Testis (tissue), 3 donors: ENCODE measurements around the gene CCNYL1. TPM values are rescaled to one million over a fixed set of nuclear protein-coding genes. Genes with fewer than 3 reads are reported as not detected.

ENCODE experiments used
- DNase-seq: peaks from one replicate; pipeline ENCODE4 v3.0.0-alpha.2; 2019
- H3K27ac ChIP-seq, 2 donors: fragments of 200-600 bp; sonication (generic); one replicate each; pipeline ENCODE4 v1.5.1; 2019
- H3K27me3 ChIP-seq: fragments of 200-600 bp; sonication (generic); one replicate; pipeline ENCODE4 v1.5.1; 2019
- H3K36me3 ChIP-seq: fragments of 200-600 bp; sonication (generic); one replicate; pipeline ENCODE4 v1.5.1; 2017; ENCODE audit warnings: low read depth; ENCODE audit errors: missing control alignments
- H3K4me1 ChIP-seq: fragments of 200-600 bp; sonication (generic); one replicate; pipeline ENCODE4 v1.5.1; 2019
- H3K4me3 ChIP-seq, 2 donors: fragments of 200-600 bp; sonication (generic); one replicate each; pipeline ENCODE4 v1.5.1; 2017 to 2019
- H3K9me3 ChIP-seq: fragments of 200-600 bp; sonication (generic); one replicate; pipeline ENCODE4 v1.5.1; 2017
- POLR2A ChIP-seq: fragments of 450-650 bp; IDR thresholded peaks from one replicate; pipeline ENCODE4 v1.6.1; 2017; ENCODE audit warnings: antibody characterized with exemption, mild to moderate bottlenecking, moderate library complexity
- WGBS, 2 donors: methylation state at CpG; one replicate each; pipeline ENCODE4 v1.1.5; 2018; 5-methylcytosine and 5-hydroxymethylcytosine counted together
- intact Hi-C: fragments of 100-400 bp; cut with DNase I; formaldehyde crosslinking; loops from one replicate; pipeline ENCODE4 v1.15.1; 2023; ENCODE audit warnings: low total_unique reads
- polyA plus RNA-seq: library from polyadenylated mRNA; stranded (reverse); fragments of 350-450 nt; fragmentation: Illumina TruSeq; extraction: RNeasy Lipid Tissue Mini Kit (QIAGEN cat#74804); gene quantifications from one replicate; pipeline ENCODE4 v1.2.3, GENCODE V29; 2014; ENCODE audit warnings: low read depth, low replicate concordance; ENCODE audit not compliant: insufficient read depth
- total RNA-seq, 2 donors: library from RNA; depleted of rRNA; stranded (reverse); fragments of >200 nt; gene quantifications; one replicate each; pipeline ENCODE4 v1.2.3, GENCODE V29; 2016
- TF ChIP-seq, protein P1 (sequence below), 3 experiments: fragments of 450-650 bp in 2 of 3; fragments of 200-600 bp in 1 of 3; sonication (generic) in 1 of 3; IDR thresholded peaks; one replicate each; pipeline ENCODE4 v1.5.1; 2016 to 2019; ENCODE audit warnings: antibody characterized with exemption in 3 of 3, mild to moderate bottlenecking in 2 of 3, moderate library complexity in 1 of 3

The CCNYL1 gene
- total and polyA plus RNA-seq, 3 donors from 2014 or later: 13.8 to 32.5 (median 25.6) TPM

DNA sequence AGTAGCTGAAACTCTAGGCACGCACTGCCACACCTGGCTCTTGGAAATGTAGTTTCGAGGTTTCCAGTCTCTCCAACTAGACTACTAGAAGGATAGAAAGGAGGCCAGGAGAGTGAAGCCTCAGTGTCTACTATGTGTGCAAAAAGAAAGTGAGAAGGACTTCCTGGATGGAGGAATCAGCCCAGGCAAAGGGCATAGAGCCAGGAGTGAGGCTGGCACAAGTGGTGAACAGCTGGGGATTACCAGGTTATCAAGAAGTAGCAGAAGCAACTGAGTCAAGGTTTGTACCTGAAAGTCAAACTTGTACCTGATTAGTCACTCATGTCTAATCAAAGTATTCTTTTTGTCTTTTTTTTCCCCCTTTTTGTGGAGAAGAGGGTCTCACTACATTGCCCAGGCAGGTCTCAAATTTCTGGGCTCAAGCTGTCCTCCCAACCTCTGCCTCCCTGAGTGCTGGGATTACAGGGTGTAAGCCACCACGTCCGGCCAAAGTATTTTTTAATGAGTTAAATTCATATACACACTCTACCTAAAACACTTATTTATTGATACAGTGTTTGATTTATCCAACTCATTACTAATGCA lies 67.0 kb downstream of the CCNYL1 start:
- H3K27ac ChIP-seq: no peak overlapping the region
- no peak for TF ChIP-seq POLR2A
- TF ChIP-seq, protein P1, sequence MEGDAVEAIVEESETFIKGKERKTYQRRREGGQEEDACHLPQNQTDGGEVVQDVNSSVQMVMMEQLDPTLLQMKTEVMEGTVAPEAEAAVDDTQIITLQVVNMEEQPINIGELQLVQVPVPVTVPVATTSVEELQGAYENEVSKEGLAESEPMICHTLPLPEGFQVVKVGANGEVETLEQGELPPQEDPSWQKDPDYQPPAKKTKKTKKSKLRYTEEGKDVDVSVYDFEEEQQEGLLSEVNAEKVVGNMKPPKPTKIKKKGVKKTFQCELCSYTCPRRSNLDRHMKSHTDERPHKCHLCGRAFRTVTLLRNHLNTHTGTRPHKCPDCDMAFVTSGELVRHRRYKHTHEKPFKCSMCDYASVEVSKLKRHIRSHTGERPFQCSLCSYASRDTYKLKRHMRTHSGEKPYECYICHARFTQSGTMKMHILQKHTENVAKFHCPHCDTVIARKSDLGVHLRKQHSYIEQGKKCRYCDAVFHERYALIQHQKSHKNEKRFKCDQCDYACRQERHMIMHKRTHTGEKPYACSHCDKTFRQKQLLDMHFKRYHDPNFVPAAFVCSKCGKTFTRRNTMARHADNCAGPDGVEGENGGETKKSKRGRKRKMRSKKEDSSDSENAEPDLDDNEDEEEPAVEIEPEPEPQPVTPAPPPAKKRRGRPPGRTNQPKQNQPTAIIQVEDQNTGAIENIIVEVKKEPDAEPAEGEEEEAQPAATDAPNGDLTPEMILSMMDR (IDR thresholded peaks at IDR 0.05): no peak
- H3K4me3 ChIP-seq: no peak overlapping the region
- H3K4me1 ChIP-seq: no peaks in the 10 kb centered on the region
- 86 to 97% methylated on average over 4 of the region's 4 CpGs for WGBS, 2 donors
- H3K36me3 ChIP-seq: no peaks in the 10 kb centered on the region
- no peak for DNase-seq
- H3K27me3 ChIP-seq: no peaks in the 10 kb centered on the region
- H3K9me3 ChIP-seq: no peaks in the 10 kb centered on the region
- intact Hi-C loops: no loop called here

DNA sequence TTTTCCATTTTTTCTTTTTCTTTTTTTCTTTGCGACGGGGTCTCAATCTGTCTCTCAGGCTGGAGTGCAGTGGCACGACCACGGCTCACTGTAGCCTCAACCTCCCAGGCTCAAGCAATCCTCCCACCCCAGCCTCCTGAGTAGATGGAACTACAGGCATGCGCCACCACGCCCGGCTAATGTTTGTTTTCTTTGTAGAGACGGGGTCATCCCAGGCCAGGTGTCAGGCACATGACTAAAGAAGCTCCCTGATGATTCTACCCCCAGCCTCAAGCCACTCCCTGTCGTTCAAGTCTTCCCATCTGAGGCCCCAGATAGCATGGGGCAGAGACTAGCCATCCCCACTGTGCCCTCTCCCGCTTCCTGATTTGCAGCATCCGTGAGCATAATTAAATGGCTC lies 68.1 kb downstream of the CCNYL1 start:
- TF ChIP-seq POLR2A: no peak
- TF ChIP-seq, protein P1 (IDR thresholded peaks at IDR 0.05): no peak
- no peak for DNase-seq
- 91% methylated on average over 11 of the region's 11 CpGs for WGBS, 2 donors
- Histone ChIP-seq H3K9me3 (no peaks in the 10 kb centered on the region), H3K4me1 (no peaks in the 10 kb centered on the region), H3K36me3 (no peaks in the 10 kb centered on the region), H3K27ac (no peak overlapping the region), H3K27me3 (no peaks in the 10 kb centered on the region), H3K4me3 (no peak overlapping the region)
- intact Hi-C loops: no loop called here

DNA sequence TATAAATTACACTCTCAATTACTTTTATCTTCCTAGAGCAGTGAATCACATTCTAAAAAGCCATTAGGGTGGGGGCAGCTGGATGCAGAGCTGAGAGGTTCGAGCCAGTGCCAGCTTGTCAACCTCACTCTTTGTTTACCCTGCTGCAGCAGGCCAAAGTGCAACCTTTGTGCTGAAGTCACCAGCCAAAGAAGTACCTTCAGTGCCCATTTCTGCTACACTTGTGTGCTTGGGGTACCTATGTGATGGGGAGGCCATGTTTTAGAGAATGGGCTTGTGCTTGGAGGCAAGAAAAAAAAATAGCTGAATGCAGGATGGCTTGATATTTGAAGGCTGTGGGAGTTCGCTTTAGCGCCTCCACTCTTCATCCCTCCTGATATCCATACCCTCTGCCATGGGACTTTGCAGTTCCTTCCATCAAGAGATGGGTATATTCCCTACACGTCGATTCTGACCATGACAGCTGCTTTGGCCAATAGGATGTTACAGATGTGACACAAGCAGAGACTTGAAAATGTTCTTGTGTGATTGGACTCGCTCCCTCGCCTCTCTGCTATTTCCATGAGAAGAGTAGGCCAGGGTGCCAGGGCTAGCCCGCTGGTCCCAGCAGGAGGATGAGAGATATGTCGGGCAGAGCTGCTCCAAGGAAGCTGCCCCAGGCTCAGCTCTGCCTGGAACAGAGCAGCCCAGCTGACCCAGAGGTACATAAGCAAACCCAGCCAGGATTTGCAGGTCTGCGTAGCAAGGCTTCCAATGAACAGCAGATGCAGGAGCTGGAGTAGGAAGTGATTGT lies 71.0 kb downstream of the CCNYL1 start:
- DNase-seq: no peak
- no peak for TF ChIP-seq POLR2A
- TF ChIP-seq, protein P1 (IDR thresholded peaks at IDR 0.05): no peak
- intact Hi-C loops: no loop called here
- H3K9me3 ChIP-seq: no peaks in the 10 kb centered on the region
- no peaks in the 10 kb centered on the region for H3K36me3 ChIP-seq
- 88 to 94% methylated on average over 9 to 10 of the region's 10 CpGs for WGBS, 2 donors
- no peak overlapping the region for H3K4me3 ChIP-seq
- H3K27me3 ChIP-seq: no peaks in the 10 kb centered on the region
- no peak overlapping the region for H3K27ac ChIP-seq
- H3K4me1 ChIP-seq: no peaks in the 10 kb centered on the region

DNA sequence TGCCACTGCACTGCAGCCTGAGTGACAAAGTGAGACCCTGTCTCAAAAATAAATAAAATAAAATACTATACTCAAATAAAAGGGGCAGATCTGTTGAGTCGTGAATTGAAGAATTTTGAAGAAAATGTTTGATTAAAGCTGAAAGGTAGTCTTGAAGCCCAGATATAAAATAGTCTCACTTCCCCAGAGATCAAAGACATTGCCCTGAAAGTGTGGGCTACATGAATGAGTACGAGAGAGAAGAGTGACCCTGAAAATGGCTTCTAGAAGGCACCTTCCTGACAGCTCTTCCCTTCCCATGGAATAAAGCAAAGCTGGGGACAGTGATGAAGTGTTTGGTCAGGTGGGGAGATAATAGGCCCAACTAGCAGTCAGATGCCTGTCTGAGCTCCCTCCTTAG lies 72.1 kb downstream of the CCNYL1 start:
- H3K27ac ChIP-seq: no peak overlapping the region
- TF ChIP-seq, protein P1 (IDR thresholded peaks at IDR 0.05): no peak
- no peak overlapping the region for H3K4me3 ChIP-seq
- H3K36me3 ChIP-seq: no peaks in the 10 kb centered on the region
- WGBS, 2 donors: 80 to 89% methylated on average over 2 of the region's 2 CpGs
- DNase-seq: no peak
- H3K4me1 ChIP-seq: no peaks in the 10 kb centered on the region
- intact Hi-C loops: no loop called here
- no peaks in the 10 kb centered on the region for H3K9me3 ChIP-seq
- H3K27me3 ChIP-seq: no peaks in the 10 kb centered on the region

DNA sequence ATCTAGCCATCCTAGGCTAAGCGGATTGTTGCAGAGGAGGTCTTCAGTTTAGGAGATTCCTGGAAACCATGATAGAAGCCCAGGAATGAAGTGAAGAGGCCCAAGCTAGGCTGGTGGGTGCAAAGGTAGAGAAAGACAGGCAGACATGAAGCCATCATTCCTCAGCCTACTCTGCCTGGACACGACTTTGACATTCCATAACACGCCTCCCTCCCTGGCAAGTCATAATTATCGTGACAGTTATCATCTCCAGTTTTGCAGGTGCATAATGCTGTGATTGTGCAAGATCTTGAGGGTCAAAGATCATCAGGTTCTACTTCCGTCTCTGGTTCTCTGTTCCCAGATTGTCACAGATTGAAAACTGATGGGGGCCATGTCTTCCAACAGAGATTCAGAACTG lies 73.5 kb downstream of the CCNYL1 start:
- WGBS, 2 donors: 86 to 89% methylated on average over 5 of the region's 5 CpGs

More for the DNA sequence above, 73.5 kb downstream of the CCNYL1 start:
- no peak overlapping the region for H3K27ac ChIP-seq
- intact Hi-C loops: no loop called here
- no peak for DNase-seq
- H3K9me3 ChIP-seq: no peaks in the 10 kb centered on the region
- no peak for TF ChIP-seq POLR2A
- TF ChIP-seq, protein P1 (IDR thresholded peaks at IDR 0.05): no peak
- no peaks in the 10 kb centered on the region for H3K27me3 ChIP-seq
- H3K36me3 ChIP-seq: no peaks in the 10 kb centered on the region
- H3K4me1 ChIP-seq: no peaks in the 10 kb centered on the region
- no peak overlapping the region for H3K4me3 ChIP-seq
